Bladder microvascular endothelial cell (primary cell): ENCODE results near the gene MARK4. TPM values are rescaled to one million over a fixed set of nuclear protein-coding genes. Genes with fewer than 3 reads are reported as not detected.

Experiments
- total RNA-seq: library from RNA; depleted of rRNA; stranded (reverse); fragments of >200 nt; gene quantifications from 2 replicates; pipeline ENCODE4 v1.2.3, GENCODE V29; 2014

MARK4 gene
- total RNA-seq: 8.1 and 43.0 TPM in 2 replicates

GRCh38 chr19:45250832-45251451, at the start of gene MARK4:
MARK4 (plus strand) TSS chr19:45251271; CDS start chr19:45251589, 318 bp downstream.

GRCh38 chr19:45245334-45245787, 5.7 kb upstream of the MARK4 start, which contains the start of gene EXOC3L2:
EXOC3L2 (minus strand) TSS chr19:45245407; CDS start chr19:45239045, 6,362 bp downstream.

DNA sequence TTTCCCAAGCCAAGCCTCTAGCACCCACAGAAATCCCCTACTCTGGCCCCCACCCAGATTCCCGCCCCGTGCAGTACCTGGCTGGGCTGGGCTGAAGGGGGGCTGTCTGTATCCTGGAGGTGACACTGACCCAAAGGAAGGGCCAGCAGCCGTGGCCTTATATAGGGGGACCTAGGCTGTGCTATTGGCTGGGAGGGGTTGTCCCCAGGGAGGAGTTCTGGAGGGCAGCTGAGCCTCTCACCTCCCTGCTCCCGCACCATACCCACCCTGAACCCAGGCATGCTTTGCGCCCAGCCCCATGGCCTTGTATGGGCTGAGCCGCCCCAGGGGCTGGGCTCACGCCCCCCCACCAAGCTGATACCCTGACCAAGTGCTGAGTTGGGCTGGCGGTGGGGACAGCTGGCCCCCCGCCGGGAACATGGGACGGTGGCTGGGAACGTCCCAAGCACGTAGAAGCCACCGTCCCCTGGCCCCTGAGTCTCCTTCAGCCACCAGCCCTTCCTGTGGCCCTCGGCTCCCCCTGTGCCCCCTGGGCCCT, 71.7 kb downstream of the MARK4 start, which contains the start of gene CKM:
TSS of gene CKM (minus strand) at position 132 of the 538 bp plus-strand sequence. CDS start 3,162 bp downstream, outside the sequence.

DNA sequence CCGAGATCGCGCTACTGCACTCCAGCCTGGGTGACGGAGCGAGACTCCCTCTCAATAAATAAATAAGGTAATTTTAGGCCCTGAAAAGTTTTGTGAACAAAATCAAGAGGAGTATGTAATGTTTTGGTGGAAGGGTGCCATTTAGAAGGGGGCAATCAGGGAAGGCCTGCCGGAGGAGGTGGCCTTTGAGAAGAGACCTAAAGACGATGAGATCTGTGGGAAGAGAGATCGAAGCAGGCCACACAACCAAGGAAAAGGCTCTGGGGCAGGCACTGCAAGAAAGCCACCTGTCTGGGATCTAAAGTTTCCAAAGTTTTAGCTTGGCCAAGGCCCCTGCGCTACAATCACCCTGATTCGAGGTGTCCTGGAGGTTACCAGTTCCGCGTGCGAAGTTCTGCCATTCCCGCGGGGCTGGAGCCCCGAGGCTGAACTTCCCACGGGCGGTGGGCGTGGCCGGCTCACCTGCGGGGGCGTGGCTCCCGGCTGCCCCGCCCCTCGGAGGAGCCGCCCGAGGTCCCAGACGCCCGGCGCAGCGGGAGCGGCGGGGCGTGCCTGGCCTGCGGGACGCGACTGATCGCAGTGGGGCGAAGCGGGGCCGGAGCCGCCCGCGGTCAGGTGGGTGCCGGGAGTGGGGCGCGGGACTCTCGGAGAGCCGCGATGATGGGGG, 89.3 kb downstream of the MARK4 start, which contains the start of gene KLC3:
TSS of gene KLC3 (plus strand) at position 519 of the 667 bp plus-strand sequence. CDS start 4,792 bp downstream, outside the sequence.

Other genes starting within 250 kb of the MARK4 start
- gene RELB, start 249.8 kb upstream of the MARK4 start, total RNA-seq: 7.9 and 21.5 TPM in 2 replicates
- gene CLASRP, start 212.2 kb upstream of the MARK4 start, total RNA-seq: 5.8 and 20.6 TPM in 2 replicates
- gene ZNF296, start 174.8 kb upstream of the MARK4 start, total RNA-seq: 0.13 and 0.16 TPM in 2 replicates
- 14.2 and 22.5 TPM in 2 replicates for gene GEMIN7, start 172.0 kb upstream of the MARK4 start, total RNA-seq
- gene PPP1R37, start 158.1 kb upstream of the MARK4 start, total RNA-seq: 18.1 and 24.4 TPM in 2 replicates
- gene NKPD1, start 90.3 kb upstream of the MARK4 start, total RNA-seq: under 0.01 and 0.13 TPM in 2 replicates
- 14.4 and 16.2 TPM in 2 replicates for gene TRAPPC6A, start 73.0 kb upstream of the MARK4 start, total RNA-seq
- 2.6 and 3.6 TPM in 2 replicates for gene BLOC1S3, start 72.5 kb upstream of the MARK4 start, total RNA-seq
- 0.69 and 3.4 TPM in 2 replicates for gene EXOC3L2, start 5.9 kb upstream of the MARK4 start, total RNA-seq
- gene CKM, start 71.6 kb downstream of the MARK4 start, total RNA-seq: 0.16 TPM in 1 of 2 replicates, not detected in the other
- gene KLC3, start 89.5 kb downstream of the MARK4 start, total RNA-seq: 0.13 and 0.16 TPM in 2 replicates
- 10.7 and 33.6 TPM in 2 replicates for gene ERCC2, start 119.3 kb downstream of the MARK4 start, total RNA-seq
- 7.1 and 32.3 TPM in 2 replicates for gene PPP1R13L, start 153.8 kb downstream of the MARK4 start, total RNA-seq
- gene POLR1G, start 155.4 kb downstream of the MARK4 start, total RNA-seq: 5.8 and 12.6 TPM in 2 replicates
- 40.3 and 50.5 TPM in 2 replicates for gene ERCC1, start 172.6 kb downstream of the MARK4 start, total RNA-seq
- 0.49 and 18.5 TPM in 2 replicates for gene FOSB, start 216.7 kb downstream of the MARK4 start, total RNA-seq
- gene RTN2, start 245.8 kb downstream of the MARK4 start, total RNA-seq: 4.2 and 7.4 TPM in 2 replicates
- 0.32 and 0.63 TPM in 2 replicates for gene PPM1N, start 247.2 kb downstream of the MARK4 start, total RNA-seq